Ishikawa (cell line): ENCODE measurements around the gene REV3L.

ENCODE experiments used
- CREB1 ChIP-seq: IDR thresholded peaks from 2 replicates; pipeline ENCODE4 v1.6.1; 2012; ENCODE audit warnings: low read depth
- NFIC ChIP-seq: IDR thresholded peaks from 2 replicates; pipeline ENCODE4 v1.6.1; 2012
- RAD21 ChIP-seq: IDR thresholded peaks from 2 replicates; pipeline ENCODE4 v1.6.1; 2012; ENCODE audit warnings: low read depth
- TAF1 ChIP-seq: IDR thresholded peaks from 2 replicates; pipeline ENCODE4 v1.6.1; 2012; ENCODE audit warnings: low read depth, mild to moderate bottlenecking
- YY1 ChIP-seq: IDR thresholded peaks from 2 replicates; pipeline ENCODE4 v1.6.1; 2012; ENCODE audit warnings: low read depth

GRCh38 chr6:111270121-111270520 lies 212.9 kb downstream of the REV3L start:
- TF ChIP-seq TAF1: no peak
- TF ChIP-seq YY1: no peak
- no peak for TF ChIP-seq RAD21
- TF ChIP-seq CREB1: no peak
- TF ChIP-seq NFIC: no peak
